Neural progenitor cell (in vitro differentiated cells): Measurements from ENCODE around the gene RSPO3. TPM values are rescaled to one million over a fixed set of nuclear protein-coding genes. Genes with fewer than 3 reads are reported as not detected.
"Not testable (repeated sequence)": the region's sequence is repeated elsewhere in the genome, so short reads cannot be mapped to it uniquely, and the experiment has no call there.

Experiments used
- DNase-seq: peaks from one replicate; pipeline ENCODE4 v3.0.0-alpha.2; 2016; ENCODE audit warnings: low spot score
- H2AFZ ChIP-seq: fragments of 200-600 bp; sonication (generic); replicated peaks from 2 replicates; pipeline ENCODE4 v1.6.1; 2016; ENCODE audit warnings: antibody characterized with exemption
- H3F3A ChIP-seq: fragments of 200-600 bp; sonication (generic); 2 replicates; pipeline ENCODE4 v1.6.1; 2016; ENCODE audit warnings: antibody characterized with exemption, low read depth
- H3K27ac ChIP-seq: fragments of 200-600 bp; sonication (generic); 2 replicates; pipeline ENCODE4 v1.5.1; 2016; ENCODE audit warnings: mild to moderate bottlenecking
- H3K27me3 ChIP-seq: fragments of 200-600 bp; sonication (generic); 2 replicates; pipeline ENCODE4 v1.6.1; 2016; ENCODE audit warnings: mild to moderate bottlenecking, moderate library complexity
- H3K36me3 ChIP-seq: fragments of 200-600 bp; sonication (generic); 2 replicates; pipeline ENCODE4 v1.5.1; 2016
- H3K4me1 ChIP-seq: fragments of 200-600 bp; sonication (generic); 2 replicates; pipeline ENCODE4 v1.6.1; 2016; ENCODE audit warnings: mixed run types
- H3K4me2 ChIP-seq: fragments of 200-600 bp; sonication (generic); 2 replicates; pipeline ENCODE4 v1.6.1; 2016
- H3K4me3 ChIP-seq: fragments of 200-600 bp; sonication (generic); 2 replicates; pipeline ENCODE4 v1.5.1; 2016
- H3K79me2 ChIP-seq: fragments of 200-600 bp; sonication (generic); 2 replicates; pipeline ENCODE4 v1.6.1; 2016; ENCODE audit warnings: low read depth
- H3K9ac ChIP-seq: fragments of 200-600 bp; sonication (generic); 2 replicates; pipeline ENCODE4 v1.6.1; 2016
- H3K9me3 ChIP-seq: fragments of 200-600 bp; sonication (generic); 2 replicates; pipeline ENCODE4 v1.5.1; 2016; ENCODE audit warnings: low read depth
- H4K20me1 ChIP-seq: fragments of 200-600 bp; sonication (generic); 2 replicates; pipeline ENCODE4 v1.6.1; 2016; ENCODE audit warnings: low read depth
- H3K27ac Mint-ChIP-seq: 3 replicates; pipeline ENCODE4 v1.8.0; 2021; ENCODE audit warnings: mixed read lengths
- H3K27me3 Mint-ChIP-seq: 2 replicates; pipeline ENCODE4 v1.8.0; 2022; ENCODE audit warnings: low read depth, mild to moderate bottlenecking, inconsistent platforms, moderate library complexity, mixed read lengths; ENCODE audit not compliant: insufficient read depth
- H3K36me3 Mint-ChIP-seq: 3 replicates; pipeline ENCODE4 v1.8.0; 2021; ENCODE audit warnings: mixed read lengths
- H3K4me1 Mint-ChIP-seq: 3 replicates; pipeline ENCODE4 v1.8.0; 2021; ENCODE audit warnings: mixed read lengths
- H3K4me3 Mint-ChIP-seq: 3 replicates; pipeline ENCODE4 v1.8.0; 2021; ENCODE audit warnings: mild to moderate bottlenecking, moderate library complexity, mixed read lengths
- H3K9me3 Mint-ChIP-seq: 3 replicates; pipeline ENCODE4 v1.8.0; 2020; ENCODE audit warnings: mixed read lengths
- EZH2 ChIP-seq: fragments of 200-600 bp; sonication (generic); IDR thresholded peaks from 2 replicates; pipeline ENCODE4 v1.6.1; 2017; ENCODE audit warnings: antibody characterized with exemption, mild to moderate bottlenecking, moderate library complexity
- EZH2phosphoT487 ChIP-seq: fragments of 200-600 bp; sonication (generic); IDR thresholded peaks from 2 replicates; pipeline ENCODE4 v1.6.1; 2017; ENCODE audit warnings: antibody characterized with exemption
- total RNA-seq: library from RNA; depleted of rRNA; stranded (reverse); fragments of >200 nt; gene quantifications from 2 replicates; pipeline ENCODE4 v1.2.3, GENCODE V29; 2015; ENCODE audit warnings: low replicate concordance
- TF ChIP-seq, protein P1 (sequence below): fragments of 200-600 bp; sonication (generic); IDR thresholded peaks from 2 replicates; pipeline ENCODE4 v1.5.1; 2017; ENCODE audit warnings: antibody characterized with exemption, mild to moderate bottlenecking

The RSPO3 gene
- total RNA-seq, 1 donor from 2014 or later: 2.4 TPM

DNA sequence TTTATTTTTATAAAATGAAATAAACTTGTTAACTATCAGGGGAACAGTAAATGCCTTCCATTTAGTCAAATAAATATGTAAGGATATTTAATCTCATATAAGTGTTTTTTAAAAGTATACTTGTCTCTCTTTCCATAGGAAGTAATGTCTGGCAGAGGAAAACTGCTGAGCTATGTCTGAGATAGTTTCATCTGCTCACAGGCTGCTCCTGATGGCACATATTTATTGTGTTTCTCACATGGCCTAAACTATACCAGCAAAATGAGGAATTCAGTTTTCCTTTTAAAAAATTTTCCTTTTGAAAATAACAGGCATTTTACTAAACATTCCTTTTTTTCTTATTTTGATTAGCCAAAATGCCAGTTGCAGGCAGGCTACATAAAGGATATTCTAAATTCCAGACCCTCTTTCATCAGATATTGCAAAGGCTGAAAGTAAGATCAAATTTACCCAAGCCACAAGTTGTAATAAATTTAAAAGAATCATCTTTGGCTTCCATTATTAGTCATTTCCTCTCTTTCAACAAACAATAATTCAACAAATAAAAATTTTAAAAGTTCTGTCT, 88.1 kb downstream of the RSPO3 start:
- Mint-ChIP-seq H3K27ac (no peak overlapping the region), H3K4me1 (no peaks in the 10 kb centered on the region), H3K27me3 (no peaks in the 10 kb centered on the region), H3K36me3 (no peaks in the 10 kb centered on the region), H3K4me3 (no peak overlapping the region), H3K9me3 (no peaks in the 10 kb centered on the region)
- no peak for TF ChIP-seq EZH2
- Histone ChIP-seq H3K9ac (no peak overlapping the region), H3K4me1 (no peaks in the 10 kb centered on the region), H3K4me2 (no peak overlapping the region), H3K4me3 (no peak overlapping the region), H3K79me2 (no peaks in the 10 kb centered on the region), H4K20me1 (no peaks in the 10 kb centered on the region), H3K27ac (no peak overlapping the region), H2AFZ (no peak overlapping the region), H3K9me3 (no peaks in the 10 kb centered on the region), H3K27me3 (no peaks in the 10 kb centered on the region), H3K36me3 (no peaks in the 10 kb centered on the region), H3F3A (no peaks in the 10 kb centered on the region)
- DNase-seq: no peak

DNA sequence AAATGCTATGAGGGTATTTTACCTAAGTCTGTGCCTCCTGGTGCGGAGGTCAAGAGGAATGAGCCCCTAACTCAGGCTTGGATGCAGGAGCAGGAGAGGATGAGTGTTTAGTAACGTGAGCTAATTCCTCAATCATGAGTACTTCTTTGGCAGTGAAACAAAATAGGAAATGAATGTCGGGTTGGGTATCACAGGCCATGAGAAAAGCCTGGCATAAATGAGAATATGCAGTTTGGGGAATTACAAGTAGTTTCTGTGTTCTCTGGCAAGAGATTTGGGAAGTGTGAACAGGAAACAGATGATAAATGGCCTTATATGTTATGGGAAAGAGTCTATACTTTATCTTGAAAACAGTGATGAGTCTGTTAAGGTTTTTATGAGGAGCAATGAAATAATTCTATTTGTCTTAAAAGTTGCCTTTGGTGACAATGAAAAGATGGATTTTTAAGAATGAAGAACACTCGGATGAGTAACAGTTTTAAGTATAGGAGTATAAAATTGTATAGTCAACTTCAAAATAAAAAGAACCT, 89.2 kb downstream of the RSPO3 start:
- no peaks in the 10 kb centered on the region for H3K9me3 ChIP-seq
- H3K9me3 Mint-ChIP-seq: no peaks in the 10 kb centered on the region
- no peaks in the 10 kb centered on the region for H3K27me3 Mint-ChIP-seq
- H3K4me3 Mint-ChIP-seq: no peak overlapping the region
- TF ChIP-seq EZH2: no peak
- no peak for TF ChIP-seq EZH2phosphoT487
- H3K4me2 ChIP-seq: no peak overlapping the region
- no peak overlapping the region for H2AFZ ChIP-seq
- H3K27ac ChIP-seq: no peak overlapping the region
- no peaks in the 10 kb centered on the region for H3F3A ChIP-seq
- H3K9ac ChIP-seq: no peak overlapping the region
- H3K27ac Mint-ChIP-seq: no peak overlapping the region
- H3K27me3 ChIP-seq: no peaks in the 10 kb centered on the region
- no peak for DNase-seq
- no peaks in the 10 kb centered on the region for H4K20me1 ChIP-seq
- H3K36me3 Mint-ChIP-seq: no peaks in the 10 kb centered on the region
- no peaks in the 10 kb centered on the region for H3K36me3 ChIP-seq
- H3K4me3 ChIP-seq: no peak overlapping the region
- no peaks in the 10 kb centered on the region for H3K79me2 ChIP-seq
- no peaks in the 10 kb centered on the region for H3K4me1 ChIP-seq
- H3K4me1 Mint-ChIP-seq: no peaks in the 10 kb centered on the region

DNA sequence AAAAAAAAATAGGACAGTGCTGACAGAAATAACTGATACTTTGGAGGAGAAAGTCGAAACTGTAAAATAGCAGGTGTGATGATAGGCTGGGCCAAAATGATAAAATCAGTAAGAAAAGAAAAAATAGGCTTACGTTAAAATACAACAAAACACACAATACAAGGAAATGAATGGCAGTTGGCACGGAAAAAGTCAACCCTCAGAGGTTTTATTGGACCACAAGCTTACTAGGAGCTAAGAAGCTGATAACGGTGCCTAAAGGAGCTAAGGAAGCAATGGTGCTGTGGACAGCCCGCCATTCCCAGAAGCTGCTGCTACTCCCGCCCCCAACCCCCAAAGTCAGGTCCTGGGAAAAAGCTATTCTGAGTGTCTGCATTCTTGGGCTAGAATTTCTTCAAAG, 92.3 kb downstream of the RSPO3 start:
- no peaks in the 10 kb centered on the region for H3K4me1 Mint-ChIP-seq
- H3K4me3 ChIP-seq: no peak overlapping the region
- no peaks in the 10 kb centered on the region for H3K9me3 Mint-ChIP-seq
- no peak overlapping the region for H3K4me3 Mint-ChIP-seq
- no peaks in the 10 kb centered on the region for H3K27me3 ChIP-seq
- H3K27me3 Mint-ChIP-seq: no peaks in the 10 kb centered on the region
- no peak overlapping the region for H3K9ac ChIP-seq
- no peak overlapping the region for H3K27ac Mint-ChIP-seq
- H3K79me2 ChIP-seq: no peaks in the 10 kb centered on the region
- no peaks in the 10 kb centered on the region for H3K4me1 ChIP-seq
- no peaks in the 10 kb centered on the region for H3F3A ChIP-seq
- H3K36me3 ChIP-seq: no peaks in the 10 kb centered on the region
- H3K4me2 ChIP-seq: no peak overlapping the region
- H3K27ac ChIP-seq: no peak overlapping the region
- no peaks in the 10 kb centered on the region for H3K9me3 ChIP-seq
- TF ChIP-seq, protein P1, sequence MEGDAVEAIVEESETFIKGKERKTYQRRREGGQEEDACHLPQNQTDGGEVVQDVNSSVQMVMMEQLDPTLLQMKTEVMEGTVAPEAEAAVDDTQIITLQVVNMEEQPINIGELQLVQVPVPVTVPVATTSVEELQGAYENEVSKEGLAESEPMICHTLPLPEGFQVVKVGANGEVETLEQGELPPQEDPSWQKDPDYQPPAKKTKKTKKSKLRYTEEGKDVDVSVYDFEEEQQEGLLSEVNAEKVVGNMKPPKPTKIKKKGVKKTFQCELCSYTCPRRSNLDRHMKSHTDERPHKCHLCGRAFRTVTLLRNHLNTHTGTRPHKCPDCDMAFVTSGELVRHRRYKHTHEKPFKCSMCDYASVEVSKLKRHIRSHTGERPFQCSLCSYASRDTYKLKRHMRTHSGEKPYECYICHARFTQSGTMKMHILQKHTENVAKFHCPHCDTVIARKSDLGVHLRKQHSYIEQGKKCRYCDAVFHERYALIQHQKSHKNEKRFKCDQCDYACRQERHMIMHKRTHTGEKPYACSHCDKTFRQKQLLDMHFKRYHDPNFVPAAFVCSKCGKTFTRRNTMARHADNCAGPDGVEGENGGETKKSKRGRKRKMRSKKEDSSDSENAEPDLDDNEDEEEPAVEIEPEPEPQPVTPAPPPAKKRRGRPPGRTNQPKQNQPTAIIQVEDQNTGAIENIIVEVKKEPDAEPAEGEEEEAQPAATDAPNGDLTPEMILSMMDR: no peak
- TF ChIP-seq EZH2phosphoT487: no peak
- no peak for TF ChIP-seq EZH2
- no peaks in the 10 kb centered on the region for H3K36me3 Mint-ChIP-seq
- no peak for DNase-seq
- H4K20me1 ChIP-seq: no peaks in the 10 kb centered on the region
- no peak overlapping the region for H2AFZ ChIP-seq

DNA sequence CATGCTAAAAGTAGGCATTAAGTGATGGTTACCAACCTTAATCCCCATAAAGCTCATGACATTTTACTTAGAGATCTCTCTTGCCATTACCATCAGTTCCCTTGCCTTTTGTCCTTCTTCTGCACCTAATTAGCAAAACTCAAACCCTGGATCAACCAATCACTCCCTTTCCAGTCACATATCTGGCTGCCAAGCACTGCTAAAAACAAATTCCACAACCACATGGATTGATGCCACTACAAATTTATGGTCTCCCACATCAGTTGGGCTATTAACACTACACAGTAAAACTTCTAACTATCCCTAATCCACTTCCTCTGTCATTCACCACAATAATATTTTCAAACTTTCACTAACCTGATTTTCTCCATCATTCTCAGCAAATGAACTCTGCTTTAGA, 93.9 kb downstream of the RSPO3 start:
- Histone ChIP-seq H3K79me2 (no peaks in the 10 kb centered on the region), H3K27me3 (no peaks in the 10 kb centered on the region), H2AFZ (no peak overlapping the region), H3F3A (no peaks in the 10 kb centered on the region), H3K9ac (no peak overlapping the region), H3K9me3 (no peaks in the 10 kb centered on the region), H3K27ac (no peak overlapping the region), H3K4me2 (no peak overlapping the region), H4K20me1 (no peaks in the 10 kb centered on the region), H3K4me1 (no peaks in the 10 kb centered on the region), H3K36me3 (no peaks in the 10 kb centered on the region), H3K4me3 (no peak overlapping the region)
- no peaks in the 10 kb centered on the region for H3K27me3 Mint-ChIP-seq
- no peaks in the 10 kb centered on the region for H3K36me3 Mint-ChIP-seq
- no peak for DNase-seq
- TF ChIP-seq EZH2phosphoT487 (no peak), EZH2 (no peak)
- TF ChIP-seq, protein P1: no peak
- H3K9me3 Mint-ChIP-seq: no peaks in the 10 kb centered on the region
- H3K4me3 Mint-ChIP-seq: no peak overlapping the region
- H3K4me1 Mint-ChIP-seq: no peaks in the 10 kb centered on the region
- H3K27ac Mint-ChIP-seq: no peak overlapping the region

DNA sequence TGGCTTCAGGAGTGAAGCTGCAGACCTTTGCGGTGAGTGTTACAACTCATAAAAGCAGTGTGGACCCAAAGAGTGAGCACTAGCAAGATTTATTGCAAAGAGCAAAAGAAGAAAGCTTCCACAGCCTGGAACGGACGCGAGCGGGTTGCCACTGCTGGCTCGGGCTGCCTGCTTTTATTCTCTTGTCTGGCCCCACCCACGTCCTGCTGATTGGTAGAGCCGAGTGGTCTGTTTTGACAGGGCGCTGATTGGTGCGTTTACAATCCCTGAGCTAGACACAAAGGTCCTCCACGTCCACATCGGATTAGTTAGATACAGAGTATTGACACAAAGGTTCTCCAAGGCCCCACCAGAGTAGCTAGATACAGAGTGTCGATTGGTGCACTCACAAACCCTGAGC, 95.6 kb downstream of the RSPO3 start:
- H3K9me3 ChIP-seq, H3K4me1 Mint-ChIP-seq, H3K27me3 Mint-ChIP-seq, H3K9me3 Mint-ChIP-seq, H3K4me1 ChIP-seq, H3K4me3 ChIP-seq, H3F3A ChIP-seq, H3K79me2 ChIP-seq, DNase-seq, H3K4me2 ChIP-seq, H3K4me3 Mint-ChIP-seq, H3K27ac ChIP-seq, H2AFZ ChIP-seq, H3K27ac Mint-ChIP-seq, H3K36me3 Mint-ChIP-seq, H3K36me3 ChIP-seq, H3K9ac ChIP-seq, H4K20me1 ChIP-seq, H3K27me3 ChIP-seq: not testable (repeated sequence)

DNA sequence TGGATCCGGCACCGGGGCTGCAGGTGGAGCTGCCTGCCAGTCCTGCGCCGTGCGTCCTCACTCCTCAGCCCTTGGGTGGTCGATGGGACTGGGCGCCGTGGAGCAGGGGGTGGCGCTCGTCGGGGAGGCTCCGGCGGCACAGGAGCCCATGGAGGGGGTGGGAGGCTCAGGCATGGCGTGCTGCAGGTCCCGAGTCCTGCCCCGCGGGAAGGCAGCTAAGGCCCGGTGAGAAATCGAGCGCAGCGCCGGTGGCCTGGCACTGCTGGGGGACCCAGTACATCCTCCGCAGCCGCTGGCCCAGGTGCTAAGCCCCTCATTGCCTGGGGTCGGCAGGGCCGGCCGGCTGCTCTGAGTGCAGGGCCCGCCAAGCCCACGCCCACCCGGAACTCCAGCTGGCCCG, 96.1 kb downstream of the RSPO3 start:
- not testable (repeated sequence) for H3F3A ChIP-seq, H3K4me1 ChIP-seq, H3K27ac Mint-ChIP-seq, H3K9ac ChIP-seq, DNase-seq, H3K36me3 Mint-ChIP-seq, H3K27me3 ChIP-seq, H3K4me3 Mint-ChIP-seq, H3K9me3 ChIP-seq, H3K27me3 Mint-ChIP-seq, H3K36me3 ChIP-seq, H3K27ac ChIP-seq, H3K4me3 ChIP-seq, H3K4me2 ChIP-seq, H3K4me1 Mint-ChIP-seq, H4K20me1 ChIP-seq, H3K79me2 ChIP-seq, H3K9me3 Mint-ChIP-seq, H2AFZ ChIP-seq
